GM21717 (cell line): ENCODE measurements around the gene CPN1.

ENCODE experiments used
- ATAC-seq: cut with Tn5 transposase; IDR thresholded peaks from one replicate; pipeline ENCODE4 v1.9.1; 2021; ENCODE audit warnings: mild to moderate bottlenecking, moderate library complexity; ENCODE audit not compliant: unreplicated experiment

Gene CPN1

GRCh38 chr10:99999319-100000108 lies 82.2 kb downstream of the CPN1 start:
- ATAC-seq, result no peak

GRCh38 chr10:99998889-99999288 lies 82.8 kb downstream of the CPN1 start:
- ATAC-seq, result no peak

- ATAC-seq, result no peak
Observed at GRCh38 chr10:99996671-99997648, 84.7 kb downstream of the CPN1 start.

- no peak for ATAC-seq
Observed at GRCh38 chr10:99995713-99996112, 86.0 kb downstream of the CPN1 start.

- no peak for ATAC-seq
Observed at GRCh38 chr10:99995269-99995668, 86.4 kb downstream of the CPN1 start.

GRCh38 chr10:99994801-99995200 lies 86.9 kb downstream of the CPN1 start:
- no peak for ATAC-seq

GRCh38 chr10:99993701-99994689 lies 87.7 kb downstream of the CPN1 start:
- no peak for ATAC-seq
